Breast epithelium (tissue), 3 donors: ENCODE measurements around the gene NAA30.

Source experiments
- POLR2A ChIP-seq: fragments of 450-650 bp; IDR thresholded peaks from one replicate; pipeline ENCODE4 v1.6.1; 2016; ENCODE audit warnings: antibody characterized with exemption, mild to moderate bottlenecking, moderate library complexity
- POLR2AphosphoS5 ChIP-seq, 3 donors: sonication (generic); formaldehyde crosslinking; IDR thresholded peaks; one replicate each; pipeline ENCODE4 v1.6.1; 2017; ENCODE audit warnings: antibody characterized with exemption in 3 of 3
- TF ChIP-seq, protein P1 (sequence below), 3 donors: fragments of 450-650 bp; IDR thresholded peaks; one replicate each; pipeline ENCODE4 v1.5.1; 2016 to 2017; ENCODE audit warnings: antibody characterized with exemption in 3 of 3, mild to moderate bottlenecking in 3 of 3, moderate library complexity in 3 of 3

DNA sequence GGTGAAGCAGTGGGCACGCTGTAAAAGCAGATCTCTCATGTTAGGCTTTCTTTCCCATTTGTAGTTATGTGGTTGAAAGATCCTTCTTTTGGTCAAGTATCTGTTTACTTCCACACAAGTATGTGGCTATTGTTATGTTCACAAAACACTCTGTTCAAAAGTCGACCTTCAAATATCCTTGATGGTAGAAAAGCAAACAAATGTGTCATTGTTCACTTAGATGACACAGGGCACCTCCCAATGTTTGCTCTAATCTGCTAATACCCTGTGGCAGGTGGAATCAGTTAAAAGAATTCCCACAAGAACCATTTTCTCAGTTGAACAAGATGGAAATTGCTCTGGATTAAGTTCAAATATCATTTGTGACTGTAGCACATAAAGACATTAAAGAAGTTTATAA, 43.6 kb upstream of the NAA30 start:
- no peak for TF ChIP-seq POLR2A
- TF ChIP-seq, protein P1, sequence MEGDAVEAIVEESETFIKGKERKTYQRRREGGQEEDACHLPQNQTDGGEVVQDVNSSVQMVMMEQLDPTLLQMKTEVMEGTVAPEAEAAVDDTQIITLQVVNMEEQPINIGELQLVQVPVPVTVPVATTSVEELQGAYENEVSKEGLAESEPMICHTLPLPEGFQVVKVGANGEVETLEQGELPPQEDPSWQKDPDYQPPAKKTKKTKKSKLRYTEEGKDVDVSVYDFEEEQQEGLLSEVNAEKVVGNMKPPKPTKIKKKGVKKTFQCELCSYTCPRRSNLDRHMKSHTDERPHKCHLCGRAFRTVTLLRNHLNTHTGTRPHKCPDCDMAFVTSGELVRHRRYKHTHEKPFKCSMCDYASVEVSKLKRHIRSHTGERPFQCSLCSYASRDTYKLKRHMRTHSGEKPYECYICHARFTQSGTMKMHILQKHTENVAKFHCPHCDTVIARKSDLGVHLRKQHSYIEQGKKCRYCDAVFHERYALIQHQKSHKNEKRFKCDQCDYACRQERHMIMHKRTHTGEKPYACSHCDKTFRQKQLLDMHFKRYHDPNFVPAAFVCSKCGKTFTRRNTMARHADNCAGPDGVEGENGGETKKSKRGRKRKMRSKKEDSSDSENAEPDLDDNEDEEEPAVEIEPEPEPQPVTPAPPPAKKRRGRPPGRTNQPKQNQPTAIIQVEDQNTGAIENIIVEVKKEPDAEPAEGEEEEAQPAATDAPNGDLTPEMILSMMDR (IDR thresholded peaks at IDR 0.05) = no peak
- TF ChIP-seq POLR2AphosphoS5 (IDR thresholded peaks at IDR 0.05) = no peak
